ENCODE results near the gene ITGB1BP2.
"Not testable (repeated sequence)": the region's sequence is repeated elsewhere in the genome, so short reads cannot be mapped to it uniquely, and the experiment has no call there.

Gene ITGB1BP2

GRCh38 chrX:71301195-71301924, at the start of gene ITGB1BP2:
Gene ITGB1BP2 (plus strand): TSS chrX:71301750. CDS start chrX:71301807, 57 bp downstream.
- DNase-seq = no peak

GRCh38 chrX:71252221-71252620, 49.3 kb upstream of the ITGB1BP2 start:
- no peak for DNase-seq

DNA sequence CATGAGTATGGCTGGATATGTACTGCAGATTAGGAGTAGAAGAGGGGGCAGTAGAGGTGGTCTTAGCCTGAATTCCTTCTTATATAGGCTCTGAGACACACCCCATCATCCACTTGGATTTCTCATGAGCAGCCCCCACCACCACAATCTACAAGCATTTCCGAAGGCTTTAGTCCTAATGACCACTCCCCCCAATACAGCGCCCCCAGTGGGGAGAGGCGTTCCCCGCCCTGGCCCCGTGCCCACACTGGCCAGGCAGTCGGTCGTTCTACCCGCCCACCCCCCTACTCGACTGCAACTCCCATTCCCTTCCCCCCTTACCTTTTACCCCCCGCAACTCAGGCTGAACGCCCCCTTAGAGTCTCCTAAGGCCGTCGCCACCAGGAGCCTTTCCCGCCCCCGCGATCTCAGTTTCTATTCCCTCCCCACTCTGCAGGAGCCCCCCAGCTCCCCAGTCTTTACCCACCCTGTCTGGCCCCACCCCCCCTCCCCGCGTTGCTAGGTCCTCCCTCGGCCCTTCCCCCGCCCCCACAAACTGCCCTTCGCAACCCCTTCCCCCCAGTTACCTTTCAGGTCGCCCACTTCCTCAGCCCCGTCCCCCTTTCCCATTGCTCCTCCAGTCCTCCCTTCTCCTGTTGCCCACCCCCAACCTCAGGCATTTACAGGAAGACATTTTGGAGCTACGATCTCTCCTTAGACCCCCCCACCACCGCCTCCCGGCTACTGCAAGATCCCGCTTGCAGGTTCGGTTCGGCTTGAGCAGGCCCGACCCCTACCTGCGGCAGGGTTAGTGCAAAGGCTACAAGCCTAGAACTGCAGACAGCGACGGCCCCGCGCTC, 48.1 kb upstream of the ITGB1BP2 start:
- peak; percentile 1 for DNase-seq

- DNase-seq = peak; percentile 56
Observed at GRCh38 chrX:71254092-71254963, 47.2 kb upstream of the ITGB1BP2 start, which contains the start of gene ZMYM3. Gene ZMYM3 (minus strand): TSS chrX:71254140. CDS start chrX:71253255, 885 bp downstream.

DNA sequence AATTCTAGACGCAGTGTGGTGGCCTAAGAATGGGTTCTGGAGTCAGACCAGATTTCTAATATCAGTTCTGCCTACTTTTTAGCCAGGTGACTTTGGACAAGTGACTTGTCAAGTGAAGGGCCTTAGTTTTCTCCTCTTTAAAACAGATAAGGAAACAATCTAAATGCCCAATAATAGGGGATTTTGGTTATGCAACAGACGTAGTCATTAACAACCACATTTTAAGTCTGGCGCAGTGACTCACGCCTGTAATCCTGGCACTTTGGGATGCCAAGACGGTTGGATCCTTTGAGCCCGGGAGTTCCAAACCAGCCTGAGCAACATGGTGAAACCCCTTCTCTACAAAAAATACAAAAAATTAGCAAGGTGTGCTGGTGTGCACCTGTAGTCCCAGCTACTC, 45.5 kb upstream of the ITGB1BP2 start:
- DNase-seq = no peak

- no peak for DNase-seq
Observed at GRCh38 chrX:71256856-71257255, 44.7 kb upstream of the ITGB1BP2 start.

DNA sequence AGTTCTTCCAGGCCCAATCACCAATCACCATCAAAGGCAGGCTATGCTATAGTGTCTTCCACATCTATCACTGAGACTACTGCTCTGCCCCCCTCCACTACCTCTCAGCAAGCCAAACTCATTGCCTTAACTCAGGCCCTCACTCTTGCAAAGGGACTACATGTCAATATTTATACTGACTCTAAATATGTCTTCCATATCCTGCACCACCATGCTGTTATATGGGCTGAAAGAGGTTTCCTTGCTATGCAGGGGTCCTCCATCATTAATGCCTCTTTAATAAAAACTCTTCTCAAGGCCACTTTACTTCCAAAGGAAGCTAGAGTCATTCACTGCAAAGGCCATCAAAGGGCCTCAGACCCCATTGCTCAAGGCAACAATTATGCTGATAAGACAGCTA, 32.9 kb upstream of the ITGB1BP2 start:
- not testable (repeated sequence) for DNase-seq

DNA sequence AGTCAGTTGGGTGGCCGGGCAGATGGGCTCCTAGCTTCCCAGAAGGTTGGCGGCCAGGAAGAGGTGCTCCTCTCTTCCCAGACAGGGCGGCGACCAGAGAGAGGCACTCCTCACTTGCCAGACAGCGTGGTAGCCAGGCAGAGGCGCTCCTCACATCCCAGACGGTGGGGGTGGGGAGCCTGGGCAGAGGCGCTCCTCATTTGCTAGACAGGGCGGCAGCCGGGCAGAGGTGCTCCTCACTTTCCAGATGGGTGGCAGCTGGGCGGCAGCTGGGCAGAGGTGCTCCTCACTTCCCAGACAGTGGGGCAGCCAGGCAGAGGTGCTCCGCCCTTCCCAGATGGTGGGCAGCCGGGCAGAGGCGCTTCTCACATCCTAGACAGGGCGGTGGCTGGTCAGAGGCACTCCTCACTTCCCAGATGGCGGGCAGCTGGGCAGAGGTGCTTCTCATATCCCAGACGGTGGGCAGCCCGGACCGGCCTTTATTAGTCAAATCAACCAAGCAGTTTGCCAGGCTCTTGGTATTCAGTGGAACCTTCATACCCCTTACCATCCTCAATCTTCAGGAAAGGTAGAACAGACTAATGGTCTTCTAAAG, 31.7 kb upstream of the ITGB1BP2 start:
- no peak for DNase-seq

GRCh38 chrX:71272313-71272712, 29.2 kb upstream of the ITGB1BP2 start:
- DNase-seq = not testable (repeated sequence)

DNA sequence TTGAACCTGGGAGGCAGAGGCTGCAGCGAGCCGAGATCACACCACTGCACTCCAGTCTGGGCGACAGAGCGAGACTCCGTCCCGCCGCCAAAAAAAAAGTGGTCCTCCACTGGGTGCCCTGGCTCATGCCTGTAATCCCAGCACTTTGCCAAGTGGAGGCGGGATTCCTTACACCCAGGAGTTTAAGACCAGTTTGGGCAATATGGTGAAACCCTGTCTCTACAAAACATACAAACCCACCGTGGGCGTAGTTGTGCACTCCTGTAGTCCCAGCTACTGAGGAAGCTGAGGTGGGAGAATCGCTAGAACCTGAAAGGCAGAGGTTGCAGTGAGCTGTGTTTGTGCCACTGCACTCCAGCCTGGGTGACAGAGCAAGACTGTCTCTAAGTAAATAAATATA, 20.2 kb upstream of the ITGB1BP2 start:
- DNase-seq = not testable (repeated sequence)

DNA sequence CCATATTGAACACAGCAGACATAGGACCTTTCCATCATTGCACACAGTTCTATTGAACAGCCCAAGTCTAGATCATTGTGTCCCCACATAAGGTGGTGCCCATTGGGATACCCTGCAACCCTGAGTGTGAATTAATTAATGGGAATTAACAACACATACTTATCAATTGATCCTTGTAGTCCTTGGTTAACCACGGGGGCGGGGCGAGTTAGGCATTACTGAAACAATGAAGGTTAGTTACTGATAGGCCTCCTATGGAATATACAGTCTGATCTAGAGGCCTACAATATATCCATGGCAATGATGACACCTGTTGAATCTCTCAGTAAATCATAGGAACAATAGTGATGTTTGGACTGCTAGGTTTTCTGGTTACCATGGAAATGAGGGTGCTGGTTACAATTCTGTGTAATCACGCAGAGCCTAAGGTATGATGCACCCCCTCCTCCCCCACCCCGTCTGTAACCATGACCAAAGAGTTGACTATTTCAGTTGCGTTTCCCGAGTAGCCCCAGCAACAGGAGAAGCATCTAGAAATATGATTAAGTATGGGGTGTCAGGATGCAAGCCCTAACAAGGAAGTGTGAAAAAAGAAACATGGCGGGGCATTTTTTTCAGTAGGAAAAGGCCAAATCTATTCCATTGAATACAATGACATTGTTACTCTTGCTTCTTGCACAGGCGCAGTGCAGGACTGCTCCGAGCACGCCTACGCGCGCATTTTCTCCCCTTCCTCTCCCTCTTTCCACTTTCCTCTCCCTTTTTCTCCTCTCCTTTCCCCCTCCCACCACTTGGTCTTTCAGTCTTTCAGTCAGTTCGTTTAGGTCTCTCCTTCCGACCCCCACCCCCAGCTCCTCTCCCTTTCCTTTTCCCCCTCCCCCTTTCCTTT, 18.8 kb upstream of the ITGB1BP2 start:
- DNase-seq = no peak

- peak; percentile 96 for DNase-seq
Observed at GRCh38 chrX:71283403-71284143, 18.0 kb upstream of the ITGB1BP2 start, which contains the start of gene NONO. Gene NONO (plus strand): TSS chrX:71283635. CDS start chrX:71290638, 7,003 bp downstream.

DNA sequence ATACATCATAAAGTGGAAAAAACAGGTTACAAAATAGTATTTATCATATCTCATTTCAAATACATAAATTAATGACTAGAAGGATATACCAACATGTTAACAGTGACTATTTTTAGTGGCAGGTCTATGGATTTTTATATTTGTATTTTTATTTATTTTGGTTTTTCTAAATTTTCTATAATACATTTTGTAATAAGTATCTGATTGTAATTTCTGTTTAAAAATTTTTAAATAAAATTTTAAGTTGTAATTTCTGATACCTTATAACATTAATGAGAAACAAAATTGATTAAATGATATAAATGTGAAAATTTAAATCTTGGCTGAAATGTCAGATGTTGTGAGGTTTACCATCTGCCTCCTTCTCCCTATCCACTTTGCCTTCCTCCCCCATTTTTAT, 15.6 kb upstream of the ITGB1BP2 start:
- no peak for DNase-seq

DNA sequence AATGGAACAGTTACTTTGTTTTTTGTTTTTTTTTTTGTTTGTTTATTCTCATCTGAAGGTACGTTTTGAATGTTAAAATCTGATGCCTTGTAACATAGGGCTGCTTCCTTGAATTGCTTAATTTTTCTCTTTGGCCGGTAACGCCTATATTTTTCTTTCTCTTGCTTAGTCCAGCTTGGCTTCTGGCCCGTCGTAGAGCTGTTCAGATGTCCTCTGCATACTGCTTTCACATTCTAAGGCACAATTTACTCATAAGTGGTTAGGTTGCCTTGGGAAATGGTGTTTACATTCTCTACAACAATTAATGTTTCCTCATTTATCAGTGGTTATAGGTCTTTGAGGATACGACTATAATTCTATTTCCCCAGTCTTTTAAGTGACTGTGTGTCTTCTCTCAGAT, 10.2 kb upstream of the ITGB1BP2 start:
- no peak for DNase-seq

GRCh38 chrX:71292669-71293365, 8.7 kb upstream of the ITGB1BP2 start:
- no peak for DNase-seq

GRCh38 chrX:71296806-71297205, 4.7 kb upstream of the ITGB1BP2 start:
- DNase-seq = no peak

DNA sequence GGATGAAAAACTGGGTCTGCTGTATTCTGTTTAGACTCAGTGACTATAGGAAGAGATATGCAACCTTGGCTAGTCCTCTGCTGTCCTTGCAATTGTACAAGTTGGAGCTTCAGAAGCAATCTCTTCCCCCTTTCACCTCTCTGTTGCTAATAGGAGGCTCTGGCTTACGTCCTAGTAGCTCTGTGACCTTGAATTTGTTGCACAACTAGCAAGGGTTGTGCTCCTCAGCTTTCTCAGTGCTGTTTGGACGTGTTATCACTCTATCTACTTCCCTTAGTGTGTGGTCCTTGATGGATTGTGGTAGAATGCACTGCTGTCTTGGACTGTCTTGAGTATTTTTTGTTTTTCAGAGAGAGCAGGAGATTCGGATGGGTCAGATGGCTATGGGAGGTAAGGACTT, 3.4 kb upstream of the ITGB1BP2 start:
- DNase-seq = no peak

GRCh38 chrX:71300064-71300463, 1.5 kb upstream of the ITGB1BP2 start:
- not testable (repeated sequence) for DNase-seq

DNA sequence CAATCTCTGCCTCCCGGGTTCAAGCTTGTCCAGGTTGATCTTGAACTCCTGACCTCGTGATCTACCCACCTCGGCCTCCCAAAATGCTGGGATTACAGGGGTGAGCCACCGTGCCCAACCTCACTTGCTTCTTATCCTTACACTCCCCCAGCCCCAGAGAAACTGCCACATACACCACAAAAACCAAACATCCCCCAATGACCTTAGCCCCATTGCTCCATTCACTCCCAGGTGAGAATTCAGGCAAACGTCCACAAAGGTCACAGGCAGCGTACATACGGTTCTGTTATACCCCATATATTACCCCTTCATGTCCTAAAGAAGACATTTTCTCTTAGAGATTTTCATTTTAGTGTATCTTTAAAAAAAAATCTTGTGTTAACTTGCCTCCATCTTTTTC, 1.1 kb upstream of the ITGB1BP2 start:
- DNase-seq = not testable (repeated sequence)
